K562 (cell line): Measurements from ENCODE around the gene IQGAP3. TPM values are rescaled to one million over a fixed set of nuclear protein-coding genes. Genes with fewer than 3 reads are reported as not detected.

Experiments
- ATAC-seq: fragments of 200-7000 bp; cut with Tn5 transposase; 3 replicates; pipeline ENCODE4 v1.9.1; 2020; ENCODE audit warnings: moderate library complexity
- BruUV-seq: library from RNA; stranded (reverse); fragments of 400-500 nt; replicated peaks from 2 replicates; lab custom pipeline; 2021; lab: Mats Ljungman, UMichigan
- CTCF ChIA-PET: fragments of 300-600 bp; formaldehyde crosslinking; extraction: SDS; loops from one replicate; lab custom pipeline; 2021; ENCODE audit warnings: low intra/inter-chr PET ratio; lab: Yijun Ruan, JAX
- POLR2A ChIA-PET: fragments of 300-600, 350-650 bp; sonication (Branson Sonifier 250); formaldehyde crosslinking; extraction: SDS; loops from one replicate; lab custom pipeline; 2021; ENCODE audit warnings: antibody characterized with exemption, inconsistent platforms; lab: Yijun Ruan, JAX
- DNase-seq, 4 experiments: peaks; one replicate each; pipeline versions ENCODE4 v3.0.0 to v3.0.0-alpha.2; 2011 to 2018; ENCODE audit warnings: low spot score in 3 of 4, mixed read lengths in 3 of 4; ENCODE audit errors: extremely low read depth in 1 of 4
- FAIRE-seq: peaks from 2 replicates; lab custom pipeline; 2011; peaks lifted over from hg19 to GRCh38; lab: Jason Lieb, UNC
- H2AFZ ChIP-seq: 2 replicates; pipeline ENCODE4 v1.6.0; 2011; ENCODE audit warnings: low read depth, low read length, control low read depth, inconsistent platforms
- H3K27ac ChIP-seq: fragments of 200-600 bp; 3 replicates; pipeline ENCODE4 v1.8.0; 2011; ENCODE audit warnings: low read depth, mild to moderate bottlenecking, control low read depth, inconsistent platforms, low read length, moderate library complexity, mixed read lengths; ENCODE audit errors: extremely low read depth
- H3K27me3 ChIP-seq, 2 experiments: fragments of 300-600 bp in 1 of 2; 2 replicates in 1 of 2; 3 replicates in 1 of 2; pipeline versions ENCODE4 v1.6.0 to v1.8.0; 2011; ENCODE audit warnings: inconsistent platforms in 2 of 2, low read length in 2 of 2, mild to moderate bottlenecking in 1 of 2, mixed read lengths in 1 of 2, moderate library complexity in 1 of 2; ENCODE audit not compliant: control insufficient read depth in 2 of 2, insufficient read depth in 2 of 2
- H3K36me3 ChIP-seq: fragments of 300-600 bp; 3 replicates; pipeline ENCODE4 v1.8.0; 2011; ENCODE audit warnings: mild to moderate bottlenecking, low read length, inconsistent platforms; ENCODE audit not compliant: control insufficient read depth, insufficient read depth
- H3K4me1 ChIP-seq, 2 experiments: fragments of 200-600 bp in 1 of 2; replicated peaks in 1 of 2; 2 replicates in 1 of 2; 3 replicates in 1 of 2; pipeline versions ENCODE4 v1.5.1 to v1.8.0; 2011; ENCODE audit warnings: inconsistent platforms in 2 of 2, low read length in 2 of 2, mild to moderate bottlenecking in 1 of 2, mixed read lengths in 1 of 2, moderate library complexity in 1 of 2; ENCODE audit not compliant: control insufficient read depth in 2 of 2, insufficient read depth in 2 of 2
- H3K4me2 ChIP-seq: 2 replicates; pipeline ENCODE4 v1.6.1; 2011; ENCODE audit warnings: low read length, control low read depth, inconsistent platforms, mixed read lengths; ENCODE audit not compliant: insufficient read depth
- H3K4me3 ChIP-seq: fragments of 200-600 bp; sonication (generic), shearing (Covaris generic); 2 replicates; pipeline ENCODE4 v1.5.1; 2016; ENCODE audit warnings: control low read depth, inconsistent platforms
- H3K79me2 ChIP-seq: fragments of 200-600 bp; 3 replicates; pipeline ENCODE4 v1.8.0; 2011; ENCODE audit warnings: low read length, inconsistent platforms; ENCODE audit not compliant: control insufficient read depth, insufficient read depth
- H3K9ac ChIP-seq, 2 experiments: 2 replicates each; pipeline versions ENCODE4 v1.6.0 to v1.6.1; 2011; ENCODE audit warnings: low read depth in 2 of 2, low read length in 2 of 2, control low read depth in 1 of 2, inconsistent platforms in 1 of 2, mild to moderate bottlenecking in 1 of 2, mixed read lengths in 1 of 2; ENCODE audit not compliant: insufficient read depth in 1 of 2
- H3K9me1 ChIP-seq: one replicate; pipeline ENCODE4 v1.6.0; 2011; ENCODE audit warnings: inconsistent platforms, mild to moderate bottlenecking, low read length, moderate library complexity; ENCODE audit not compliant: control insufficient read depth, insufficient read depth
- H3K9me3 ChIP-seq: replicated peaks from 2 replicates; pipeline ENCODE4 v1.5.1; 2011; ENCODE audit warnings: low read depth, low read length, inconsistent platforms; ENCODE audit not compliant: control insufficient read depth, insufficient read depth
- H4K20me1 ChIP-seq: replicated peaks from 2 replicates; pipeline ENCODE4 v1.6.1; 2011; ENCODE audit warnings: low read length, inconsistent platforms, mixed read lengths; ENCODE audit not compliant: control insufficient read depth, insufficient read depth
- ARID1B ChIP-seq: fragments of 450-650 bp; IDR thresholded peaks from 2 replicates; pipeline ENCODE4 v1.6.1; 2016; ENCODE audit warnings: antibody characterized with exemption, mild to moderate bottlenecking, inconsistent platforms
- CBFA2T2 ChIP-seq: fragments of 450-650 bp; conservative IDR thresholded peaks from 2 replicates; pipeline ENCODE4 v1.6.1; 2017; ENCODE audit warnings: mild to moderate bottlenecking
- CBFA2T3 ChIP-seq: fragments of 450-650 bp; IDR thresholded peaks from 2 replicates; pipeline ENCODE4 v1.6.1; 2017
- RAD21 ChIP-seq, 2 experiments: fragments of 250-450 bp in 1 of 2; fragments of 450-650 bp in 1 of 2; sonication (Bioruptor Pico) in 1 of 2; formaldehyde crosslinking in 1 of 2; IDR thresholded peaks in 1 of 2; conservative IDR thresholded peaks in 1 of 2; 2 replicates each; pipeline versions ENCODE4 v1.4.0 to v1.8.0; 2020 to 2022; ENCODE audit warnings: mild to moderate bottlenecking in 2 of 2, moderate library complexity in 1 of 2
- WGBS: fragments of 100-300 bp; shearing (Covaris generic); methylation state at CpG from one replicate; pipeline ENCODE4 v1.1.6; 2016; ENCODE audit warnings: low coverage, mixed read lengths; ENCODE audit not compliant: insufficient coverage; ENCODE audit errors: missing lambda C conversion rate; 5-methylcytosine and 5-hydroxymethylcytosine counted together
- in situ Hi-C: fragments of 300-500 bp; cut with MboI; formaldehyde crosslinking; loops from 4 replicates; pipeline ENCODE4 v1.15.0; 2018; ENCODE audit warnings: inconsistent platforms, mixed read lengths
- intact Hi-C: fragments of 100-400 bp; cut with micrococcal nuclease; formaldehyde crosslinking; loops from 2 replicates; pipeline ENCODE4 v1.14.2; 2022
- polyA plus RNA-seq, 8 experiments: library from polyadenylated mRNA; depleted of rRNA in 4 of 8; stranded (reverse) in 5 of 8; unstranded in 3 of 8; fragments of >200 nt; fragmentation: Nextera tagmentation in 2 of 8; fragmentation: Illumina TruSeq in 1 of 8; extraction: Ambion mirVana in 2 of 8; extraction: Trizol in 1 of 8; gene quantifications; 2 replicates each; pipeline versions ENCODE4 v1.2.1 to v1.2.3, GENCODE V29; 2011 to 2014; ENCODE audit warnings: inconsistent platforms in 1 of 8, missing spikeins in 1 of 8
- total RNA-seq, 7 experiments: library from RNA; depleted of rRNA in 6 of 7; stranded (reverse); fragments of >200 nt in 6 of 7; fragmentation: Illumina TruSeq in 2 of 7; extraction: Trizol in 2 of 7; gene quantifications; 2 replicates each; pipeline versions ENCODE4 v1.2.1 to v1.2.3, GENCODE V29; 2011 to 2021; ENCODE audit warnings: low replicate concordance in 1 of 7

Gene IQGAP3
- total and polyA plus RNA-seq, 9 of the 15 experiments (the other 6 are each of a cell fraction or from before 2014, with no cell fraction given), result 1.4 to 16.6 (median 11.9) TPM

DNA sequence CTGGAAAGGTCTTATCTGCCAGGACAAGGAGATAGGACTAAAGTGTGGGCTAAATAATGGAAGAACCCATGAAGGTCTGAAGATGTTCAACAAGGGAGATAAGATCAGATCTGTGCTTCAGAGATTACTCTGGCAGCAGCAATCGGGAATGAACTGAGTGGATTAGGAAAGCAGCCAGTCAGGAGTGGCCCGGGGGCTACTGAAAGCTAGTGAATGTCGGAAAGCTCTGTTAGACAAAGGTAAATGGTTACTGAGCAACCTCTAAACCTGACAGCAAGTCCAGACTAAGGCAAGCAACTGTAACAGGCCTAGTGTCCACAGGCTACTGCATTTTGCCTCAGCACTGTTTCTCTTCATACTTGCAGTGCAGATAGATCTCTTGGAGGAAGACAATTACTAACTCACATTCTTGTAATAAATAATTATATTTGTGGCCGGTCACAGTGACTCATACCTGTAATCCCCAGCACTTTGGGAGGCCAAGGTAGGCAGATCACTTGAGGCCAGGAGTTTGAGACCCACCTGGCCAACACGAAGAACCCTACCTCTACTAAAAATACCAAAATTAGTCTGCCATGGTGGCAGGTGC is 12.5 kb downstream of the IQGAP3 start:
- ATAC-seq (no peak; the same call in 2 of the 3 replicates), FAIRE-seq (peak; percentile 73), DNase-seq (peak in 1 of 4 experiments; percentile 12)
- no peak overlapping the region for H2AFZ ChIP-seq
- no peak overlapping the region for H3K4me3 ChIP-seq
- no peak overlapping the region for H3K9ac ChIP-seq
- no TSS peak for BruUV-seq
- H4K20me1 ChIP-seq, result no peaks in the 10 kb centered on the region; the same call in 1 of the 2 replicates
- no peak for TF ChIP-seq RAD21 (CRISPR knock-in tag; conservative IDR thresholded peaks at IDR 0.05 in 1 of 2, IDR thresholded peaks at IDR 0.05 in 1 of 2)
- TF ChIP-seq CBFA2T2, result 0 out of 2 replicates have a peak, but pooled peaks have one; percentile 13
- TF ChIP-seq CBFA2T3, result peak; percentile 50; the same call in 1 of the 2 replicates
- 0 out of 2 replicates have a peak, but pooled peaks have one; percentile 37 for TF ChIP-seq ARID1B
- ChIA-PET POLR2A (interaction anchor here (0.5 to 1.6 kb wide), 4 partner anchors 9 to 136 kb away, joined by 3 to 4 read pairs (median 3); no protein-coding TSS in a partner anchor), CTCF (no interaction called here)
- in situ Hi-C loops (no loop called here), intact Hi-C loops (no loop called here)
- no peak overlapping the region for H3K27ac ChIP-seq
- H3K36me3 ChIP-seq, result peaks cover 46% of the 10 kb centered on the region
- no peak overlapping the region for H3K4me2 ChIP-seq
- no peaks in the 10 kb centered on the region for H3K9me1 ChIP-seq
- H3K79me2 ChIP-seq, result no peaks in the 10 kb centered on the region
- no peaks in the 10 kb centered on the region for H3K27me3 ChIP-seq
- H3K4me1 ChIP-seq, result peaks cover 0 to 2% of the 10 kb centered on the region in 2 experiments; a peak in 1 of 5 replicates
- no peaks in the 10 kb centered on the region for H3K9me3 ChIP-seq
- 29% methylated on average over 5 of the region's 5 CpGs for WGBS
